ENCODE results near the gene SYP.

The SYP gene

GRCh38 chrX:49163555-49164419 is 36.2 kb downstream of the SYP start (continued):
- peak; percentile 59; the same call in 1 of the 2 replicates for TF ChIP-seq ZNF639 (tag by site-specific recombination; IDR thresholded peaks at IDR 0.05)
- TF ChIP-seq, protein P1, sequence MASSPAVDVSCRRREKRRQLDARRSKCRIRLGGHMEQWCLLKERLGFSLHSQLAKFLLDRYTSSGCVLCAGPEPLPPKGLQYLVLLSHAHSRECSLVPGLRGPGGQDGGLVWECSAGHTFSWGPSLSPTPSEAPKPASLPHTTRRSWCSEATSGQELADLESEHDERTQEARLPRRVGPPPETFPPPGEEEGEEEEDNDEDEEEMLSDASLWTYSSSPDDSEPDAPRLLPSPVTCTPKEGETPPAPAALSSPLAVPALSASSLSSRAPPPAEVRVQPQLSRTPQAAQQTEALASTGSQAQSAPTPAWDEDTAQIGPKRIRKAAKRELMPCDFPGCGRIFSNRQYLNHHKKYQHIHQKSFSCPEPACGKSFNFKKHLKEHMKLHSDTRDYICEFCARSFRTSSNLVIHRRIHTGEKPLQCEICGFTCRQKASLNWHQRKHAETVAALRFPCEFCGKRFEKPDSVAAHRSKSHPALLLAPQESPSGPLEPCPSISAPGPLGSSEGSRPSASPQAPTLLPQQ (tag by site-specific recombination; IDR thresholded peaks at IDR 0.05) = peak; percentile 66
- TF ChIP-seq PATZ1 (tag by site-specific recombination; IDR thresholded peaks at IDR 0.05) = peak; percentile 99

DNA sequence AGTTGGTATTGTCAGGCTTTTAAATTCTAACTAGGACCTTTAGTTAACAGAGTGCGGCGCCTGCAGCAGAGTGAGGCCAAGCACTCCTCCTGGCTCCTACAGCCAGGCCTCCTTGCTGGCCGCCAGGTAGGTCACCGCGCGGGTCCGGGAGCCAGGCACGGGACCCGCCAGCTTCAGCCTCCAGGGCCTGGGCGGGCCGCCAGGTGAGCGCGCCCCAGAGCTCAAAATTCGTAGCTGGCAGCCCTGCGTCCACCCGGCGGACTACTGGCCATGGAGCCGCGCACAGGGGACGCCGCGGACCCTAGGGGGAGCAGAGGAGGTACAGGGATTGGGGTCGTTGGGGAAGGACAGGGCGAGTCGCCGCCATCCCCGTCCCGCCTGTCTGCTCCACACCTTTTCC is 37.4 kb downstream of the SYP start, which contains the start of gene MAGIX:
Gene MAGIX (plus strand): TSS at position 139 of the 400 bp plus-strand sequence. CDS start 132 bp downstream, at position 271.
- H3K27ac ChIP-seq (ENCODE audit: extremely low read depth, low read depth, low read length) = peak within 1 kb of the TSS; percentile 73; the same call in 1 of the 2 replicates
- H3K4me1 ChIP-seq (ENCODE audit: control insufficient read depth, insufficient read depth, low read length) = peaks cover 7% of the 10 kb centered on the region
- no peaks in the 10 kb centered on the region for H3K36me3 ChIP-seq (ENCODE audit: control insufficient read depth in 2 of 2, insufficient read depth in 1 of 2, low read length in 2 of 2)
- ChIA-PET CTCF (interaction anchor here (0.7 to 1.5 kb wide), 4 partner anchors 9 to 108 kb away, joined by 4 to 5 read pairs (median 4); partner anchors contain the start of gene PLP2), POLR2A (no interaction called here)
- H3K9me3 ChIP-seq (ENCODE audit: control insufficient read depth, insufficient read depth, low read depth, low read length) = no peaks in the 10 kb centered on the region
- TF ChIP-seq SCRT2 (tag by site-specific recombination; IDR thresholded peaks at IDR 0.05) = peak; percentile 5; the same call in 1 of the 2 replicates
- TF ChIP-seq, protein P2, sequence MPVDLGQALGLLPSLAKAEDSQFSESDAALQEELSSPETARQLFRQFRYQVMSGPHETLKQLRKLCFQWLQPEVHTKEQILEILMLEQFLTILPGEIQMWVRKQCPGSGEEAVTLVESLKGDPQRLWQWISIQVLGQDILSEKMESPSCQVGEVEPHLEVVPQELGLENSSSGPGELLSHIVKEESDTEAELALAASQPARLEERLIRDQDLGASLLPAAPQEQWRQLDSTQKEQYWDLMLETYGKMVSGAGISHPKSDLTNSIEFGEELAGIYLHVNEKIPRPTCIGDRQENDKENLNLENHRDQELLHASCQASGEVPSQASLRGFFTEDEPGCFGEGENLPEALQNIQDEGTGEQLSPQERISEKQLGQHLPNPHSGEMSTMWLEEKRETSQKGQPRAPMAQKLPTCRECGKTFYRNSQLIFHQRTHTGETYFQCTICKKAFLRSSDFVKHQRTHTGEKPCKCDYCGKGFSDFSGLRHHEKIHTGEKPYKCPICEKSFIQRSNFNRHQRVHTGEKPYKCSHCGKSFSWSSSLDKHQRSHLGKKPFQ (tag by site-specific recombination; IDR thresholded peaks at IDR 0.05) = no peak
- peak within 1 kb of the TSS; percentile 24; the same call in 1 of the 2 replicates for H3K4me3 ChIP-seq (ENCODE audit: low read depth, low read length)

GRCh38 chrX:49161632-49162031 is 38.4 kb downstream of the SYP start:
- no peaks in the 10 kb centered on the region for H3K36me3 ChIP-seq (ENCODE audit: control insufficient read depth in 2 of 2, insufficient read depth in 1 of 2, low read length in 2 of 2)
- POLR2A ChIA-PET = no interaction called here
- TF ChIP-seq ZNF148 (tag by site-specific recombination; IDR thresholded peaks at IDR 0.05; ENCODE audit: borderline replicate concordance) = no peak
- TF ChIP-seq ZNF514 (tag by site-specific recombination; IDR thresholded peaks at IDR 0.05) = no peak
- no peak for TF ChIP-seq ZFP3 (tag by site-specific recombination; IDR thresholded peaks at IDR 0.05; ENCODE audit: low read depth)
- no peak for TF ChIP-seq ZSCAN30 (tag by site-specific recombination; IDR thresholded peaks at IDR 0.05)
- TF ChIP-seq ZNF157 (tag by site-specific recombination; IDR thresholded peaks at IDR 0.05) = no peak
- TF ChIP-seq ZNF155 (tag by site-specific recombination; IDR thresholded peaks at IDR 0.05) = no peak
- TF ChIP-seq ZNF777 (tag by site-specific recombination; IDR thresholded peaks at IDR 0.05; ENCODE audit: borderline replicate concordance) = no peak
- no peak for TF ChIP-seq REPIN1 (tag by site-specific recombination; IDR thresholded peaks at IDR 0.05; ENCODE audit: low read depth)
- TF ChIP-seq ZNF121 (tag by site-specific recombination; IDR thresholded peaks at IDR 0.05) = no peak
- H3K4me1 ChIP-seq (ENCODE audit: control insufficient read depth, insufficient read depth, low read length) = peaks cover 1% of the 10 kb centered on the region
- H3K9me3 ChIP-seq (ENCODE audit: control insufficient read depth, insufficient read depth, low read depth, low read length) = no peaks in the 10 kb centered on the region
- H3K4me3 ChIP-seq (ENCODE audit: low read depth, low read length) = no peak overlapping the region
- no peak overlapping the region for H3K27ac ChIP-seq (ENCODE audit: extremely low read depth, low read depth, low read length)
- CTCF ChIA-PET = interaction anchor here (0.6 to 1.5 kb wide), 5 partner anchors 19 to 204 kb away, joined by 4 to 5 read pairs (median 4); no protein-coding TSS in a partner anchor
